Activated CD4-positive, alpha-beta T cell treated with anti-CD3 and anti-CD28 coated beads for 1 hour (primary cell): ENCODE data around the gene ZDHHC17.
"Not testable (repeated sequence)": the region's sequence is repeated elsewhere in the genome, so short reads cannot be mapped to it uniquely, and the experiment has no call there.

ENCODE experiments used
- DNase-seq: peaks from one replicate; pipeline ENCODE4 v3.0.0-alpha.2; 2020

ZDHHC17 gene, protein sequence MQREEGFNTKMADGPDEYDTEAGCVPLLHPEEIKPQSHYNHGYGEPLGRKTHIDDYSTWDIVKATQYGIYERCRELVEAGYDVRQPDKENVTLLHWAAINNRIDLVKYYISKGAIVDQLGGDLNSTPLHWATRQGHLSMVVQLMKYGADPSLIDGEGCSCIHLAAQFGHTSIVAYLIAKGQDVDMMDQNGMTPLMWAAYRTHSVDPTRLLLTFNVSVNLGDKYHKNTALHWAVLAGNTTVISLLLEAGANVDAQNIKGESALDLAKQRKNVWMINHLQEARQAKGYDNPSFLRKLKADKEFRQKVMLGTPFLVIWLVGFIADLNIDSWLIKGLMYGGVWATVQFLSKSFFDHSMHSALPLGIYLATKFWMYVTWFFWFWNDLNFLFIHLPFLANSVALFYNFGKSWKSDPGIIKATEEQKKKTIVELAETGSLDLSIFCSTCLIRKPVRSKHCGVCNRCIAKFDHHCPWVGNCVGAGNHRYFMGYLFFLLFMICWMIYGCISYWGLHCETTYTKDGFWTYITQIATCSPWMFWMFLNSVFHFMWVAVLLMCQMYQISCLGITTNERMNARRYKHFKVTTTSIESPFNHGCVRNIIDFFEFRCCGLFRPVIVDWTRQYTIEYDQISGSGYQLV

DNA sequence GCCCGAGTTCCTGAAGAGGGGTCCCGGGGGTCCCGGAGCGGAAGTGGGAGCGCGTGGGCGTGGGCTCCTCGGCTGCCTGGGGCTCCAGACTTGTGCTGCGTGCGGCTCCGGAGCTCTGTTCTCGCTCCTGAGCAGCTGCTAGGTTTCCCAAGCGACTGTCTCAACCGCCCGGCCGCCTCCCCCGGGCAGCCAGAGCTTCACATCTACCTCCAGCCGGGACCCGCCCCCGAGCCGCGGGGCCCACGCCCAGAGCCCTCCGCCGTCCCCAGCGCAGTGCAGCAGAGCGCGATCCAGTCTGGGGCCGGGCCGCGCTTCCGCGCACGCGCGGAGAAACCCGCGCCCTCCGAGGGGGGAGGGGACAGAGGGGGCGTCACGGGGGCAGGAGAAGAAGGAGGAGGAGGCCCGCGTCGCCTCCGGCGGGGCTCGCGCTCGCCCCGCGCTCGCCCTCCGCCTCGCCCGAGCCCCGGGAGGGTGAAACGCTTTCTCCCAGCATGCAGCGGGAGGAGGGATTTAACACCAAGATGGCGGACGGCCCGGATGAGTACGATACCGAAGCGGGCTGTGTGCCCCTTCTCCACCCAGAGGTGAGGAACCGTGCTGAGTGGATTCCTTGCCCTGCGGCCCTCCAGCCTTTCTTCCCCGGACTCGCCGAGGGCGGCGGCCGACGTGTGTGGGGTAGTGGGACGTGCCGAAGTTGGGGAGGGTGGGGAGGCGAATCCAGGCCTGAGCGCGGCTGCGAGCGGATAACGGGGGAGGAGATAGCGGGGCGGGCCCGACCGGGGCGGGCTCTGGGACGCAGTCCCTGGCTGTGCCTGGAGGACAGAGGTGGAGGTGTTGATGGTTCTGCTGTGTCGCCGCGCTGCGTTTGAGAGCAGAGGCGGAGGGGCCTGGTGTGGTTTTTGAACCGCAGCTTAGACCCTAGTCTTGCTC lies at the start of gene ZDHHC17:
TSS of gene ZDHHC17 (plus strand) at position 370 of the 930 bp plus-strand sequence. CDS start at position 492, 122 bp downstream.
- DNase-seq: peak; percentile 90

DNA sequence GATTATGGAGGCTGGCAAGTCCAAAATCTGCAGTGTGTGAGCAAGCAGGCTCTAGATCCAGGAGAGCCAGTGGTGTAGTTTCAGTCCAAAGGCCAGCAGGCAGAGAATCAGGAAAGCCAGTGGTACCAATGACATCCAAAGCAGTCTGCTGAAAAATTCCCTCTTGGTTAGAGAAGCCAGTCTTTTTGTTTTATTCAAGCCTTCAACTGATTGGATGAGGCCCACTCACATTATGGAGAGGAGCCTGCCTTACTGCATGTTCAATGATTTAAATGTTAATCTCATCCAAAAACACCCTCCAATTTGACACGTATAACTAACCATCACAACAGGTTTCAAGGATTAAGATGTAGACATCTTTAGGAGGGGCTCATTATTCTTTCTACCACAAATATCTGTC lies 49.5 kb upstream of the ZDHHC17 start:
- no peak for DNase-seq

DNA sequence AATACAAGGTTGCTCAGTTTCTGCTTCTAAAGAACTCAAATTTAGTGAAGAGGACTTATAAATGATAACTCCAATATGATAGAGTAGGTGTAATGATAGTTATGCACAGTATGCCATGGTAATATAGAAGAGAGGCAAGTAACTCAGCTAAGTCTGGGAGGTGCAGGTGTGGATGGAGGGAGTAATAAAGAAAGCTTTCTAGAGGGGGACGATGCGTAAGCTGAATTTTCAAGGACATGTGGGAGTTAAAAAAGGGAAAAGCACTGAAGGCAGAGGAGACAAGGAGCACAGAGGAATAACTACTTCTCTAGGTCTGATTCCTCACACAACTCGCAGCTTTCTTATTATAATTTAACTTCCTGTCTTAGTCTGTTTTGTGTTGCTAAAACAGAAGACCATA lies 49.1 kb upstream of the ZDHHC17 start:
- DNase-seq: no peak

DNA sequence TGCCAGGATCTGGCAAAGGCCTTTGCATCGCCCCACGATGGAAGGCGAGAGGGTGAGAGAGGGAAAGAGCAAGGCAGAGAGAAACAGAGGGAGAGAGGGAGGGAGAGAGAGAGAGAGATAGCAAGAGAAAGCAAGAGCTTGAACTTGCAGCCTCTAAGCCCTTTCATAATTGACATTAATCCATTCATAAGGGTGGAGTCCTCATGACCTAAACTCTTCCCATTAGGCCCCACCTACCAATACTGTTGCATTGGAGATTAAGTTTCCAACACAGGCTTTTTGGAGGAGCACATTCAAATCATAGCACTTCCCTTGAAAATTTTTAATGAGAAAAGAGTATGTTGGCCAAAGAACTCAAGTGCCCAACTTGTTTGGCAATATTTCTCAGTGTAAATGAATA lies 48.6 kb upstream of the ZDHHC17 start:
- no peak for DNase-seq

DNA sequence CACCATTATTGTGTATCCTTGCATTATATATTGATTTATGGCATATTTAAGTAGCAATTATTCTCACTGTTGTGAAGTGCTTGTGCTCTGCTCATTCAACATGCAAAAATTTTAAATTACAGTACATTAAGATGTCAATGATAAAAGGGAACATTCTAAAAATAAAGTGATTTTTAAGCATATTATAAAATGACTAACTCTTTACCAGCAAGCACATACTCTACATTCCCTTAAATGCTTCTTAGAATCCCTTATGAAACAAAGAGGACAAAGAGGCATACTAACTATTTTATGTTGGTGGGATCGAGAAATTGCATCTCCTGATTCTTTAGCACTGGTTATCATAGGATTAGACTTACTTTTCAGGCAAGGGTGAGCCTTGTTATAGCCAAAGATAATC lies 46.6 kb upstream of the ZDHHC17 start:
- DNase-seq: no peak

DNA sequence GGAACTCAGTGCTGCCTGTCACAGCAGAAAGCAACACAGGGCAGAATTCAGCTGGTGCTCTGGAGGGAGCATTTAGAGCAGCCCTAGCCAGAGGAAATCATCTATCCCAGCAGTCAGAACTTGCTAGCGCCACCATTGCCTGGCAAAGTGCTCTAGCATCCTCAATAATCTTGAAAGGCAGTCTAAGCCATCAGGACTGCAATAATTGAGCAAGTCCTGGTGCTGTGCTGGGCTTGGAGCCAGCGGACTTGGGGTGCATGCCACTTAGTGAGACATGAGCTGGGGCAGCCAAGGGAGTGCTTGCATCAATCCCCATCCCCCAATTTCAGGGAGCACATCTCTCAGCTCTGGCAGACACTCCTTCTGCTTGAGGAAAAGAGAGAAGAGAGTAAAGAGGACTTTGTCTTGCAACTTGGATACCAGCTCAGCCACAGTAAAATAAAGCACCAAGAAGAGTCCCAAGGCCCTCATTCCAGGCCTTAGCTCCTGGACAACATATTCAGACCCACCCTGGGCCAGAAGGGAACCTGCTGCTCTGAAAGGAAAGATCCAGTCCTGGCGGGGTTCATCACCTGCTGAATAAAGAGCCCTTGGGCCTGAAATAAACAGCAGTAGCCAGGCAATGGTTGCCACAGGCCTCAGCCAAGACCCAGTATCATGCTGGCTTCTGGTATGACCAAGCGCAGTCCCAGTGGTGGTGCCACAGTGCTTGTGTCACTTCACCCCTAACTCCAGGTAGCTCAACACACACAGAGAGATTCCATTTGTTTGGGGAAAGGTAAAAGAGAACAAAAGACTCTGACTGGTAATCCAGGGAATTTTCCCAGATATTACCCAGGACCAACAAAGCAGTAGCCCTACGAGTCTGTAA lies 44.5 kb upstream of the ZDHHC17 start:
- no peak for DNase-seq

DNA sequence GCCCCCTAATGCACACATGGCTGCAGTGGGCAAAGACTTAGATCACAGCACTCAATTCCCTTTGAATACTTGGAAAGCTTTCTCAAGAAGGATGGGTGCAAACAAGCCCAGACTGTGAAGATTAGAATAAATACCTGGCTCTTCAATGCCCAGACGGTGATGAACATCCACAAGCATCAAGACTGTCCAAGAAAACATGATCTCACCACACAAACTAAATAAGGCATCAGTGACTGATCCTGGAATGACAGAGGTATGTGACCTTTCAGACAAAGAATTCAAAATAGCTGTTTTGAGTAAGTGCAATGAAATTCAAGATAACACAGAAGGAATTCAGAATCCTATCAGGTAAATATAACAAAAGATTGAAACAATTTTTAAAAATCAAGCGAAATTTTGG lies 43.8 kb upstream of the ZDHHC17 start:
- DNase-seq: no peak

DNA sequence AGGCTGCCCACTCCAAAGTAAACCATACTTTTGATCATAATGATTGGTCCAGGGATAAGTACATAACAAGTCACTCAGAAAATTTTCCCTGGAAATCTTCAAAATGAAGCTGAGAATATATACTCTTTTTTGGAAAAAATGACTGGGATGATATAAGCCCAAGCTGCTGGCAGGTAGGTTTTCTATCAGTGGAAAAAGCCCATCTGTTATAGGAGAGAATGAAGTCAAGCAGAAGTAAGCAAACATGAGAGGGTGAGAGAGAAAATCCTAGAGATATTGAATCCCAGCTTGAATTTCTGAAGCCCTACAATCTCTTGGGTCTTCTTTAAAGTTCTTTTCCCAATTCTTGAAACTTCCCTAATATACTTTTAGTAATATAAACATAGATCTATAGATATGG lies 37.3 kb upstream of the ZDHHC17 start:
- no peak for DNase-seq

DNA sequence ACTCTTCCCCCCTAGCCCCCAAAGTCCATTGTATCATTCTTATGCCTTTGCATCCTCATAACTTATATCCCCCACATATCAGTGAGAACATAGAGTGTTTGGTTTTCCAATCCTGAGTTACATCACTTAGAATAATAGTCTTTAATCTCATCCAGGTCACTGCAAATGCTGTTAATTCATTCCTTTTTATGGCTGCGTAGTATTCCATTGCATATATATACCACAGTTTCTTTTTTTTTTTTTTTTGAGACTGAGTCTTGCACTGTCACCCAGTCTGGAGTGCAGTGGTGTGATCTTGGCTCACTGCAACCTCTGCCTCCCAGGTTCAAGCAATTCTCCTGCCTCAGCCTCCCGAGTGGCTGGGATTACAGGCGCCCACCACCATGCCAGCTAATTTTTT lies 31.7 kb upstream of the ZDHHC17 start:
- not testable (repeated sequence) for DNase-seq

DNA sequence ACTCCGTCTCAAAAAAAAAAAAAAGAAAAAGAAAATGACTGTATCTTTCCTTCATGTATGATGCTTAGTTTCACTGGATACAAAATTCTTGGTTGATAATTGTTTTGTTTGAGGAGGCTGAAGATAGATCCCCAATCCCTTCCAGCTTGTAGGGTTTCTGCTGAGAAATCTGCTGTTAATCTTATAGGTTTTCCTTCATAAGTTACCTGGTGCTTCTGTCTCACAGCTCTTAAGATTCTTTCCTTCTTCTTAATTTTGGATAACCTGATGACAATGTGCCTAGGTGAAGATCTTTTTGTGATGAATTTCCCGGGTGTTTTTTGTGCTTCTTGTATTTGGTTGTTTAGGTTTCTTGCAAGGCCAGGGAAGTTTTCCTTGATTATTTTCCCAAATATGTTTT lies 26.2 kb upstream of the ZDHHC17 start:
- DNase-seq: not testable (repeated sequence)

DNA sequence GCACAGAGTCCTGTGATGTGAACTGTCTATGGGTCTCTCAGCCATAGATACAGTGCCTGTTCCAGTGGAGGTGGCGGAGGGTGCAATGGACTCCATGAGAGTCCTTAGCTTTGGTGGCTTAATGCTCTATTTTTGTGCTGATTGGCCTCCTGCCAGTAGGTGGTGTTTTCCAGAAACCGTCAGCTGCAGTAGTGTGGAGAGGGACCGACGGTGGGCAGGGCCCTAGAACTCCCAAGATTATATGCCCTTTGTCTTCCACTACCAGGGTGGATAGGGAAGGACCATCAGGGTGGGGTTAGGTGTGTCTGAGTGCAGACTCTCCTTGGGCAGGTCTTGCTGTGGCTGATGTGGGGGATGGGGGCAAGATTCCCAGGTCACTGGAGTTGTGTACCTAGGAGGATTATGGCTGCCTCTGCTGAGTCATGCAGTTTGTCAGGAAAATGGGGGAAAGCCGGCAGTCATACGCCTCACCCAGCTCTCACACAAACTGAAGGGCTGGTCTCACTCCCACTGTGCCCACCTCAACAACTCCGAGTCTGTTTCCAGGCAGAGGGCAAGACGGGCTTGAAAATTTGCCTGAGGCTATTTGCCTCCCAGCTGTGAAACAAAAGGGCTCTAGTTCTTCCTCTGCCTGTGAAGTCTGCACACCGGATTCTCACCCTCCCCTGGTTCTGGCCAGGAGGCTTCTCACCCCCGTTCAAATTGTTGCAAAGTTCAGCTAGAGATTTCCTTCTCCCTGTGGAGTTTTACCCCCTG lies 24.9 kb upstream of the ZDHHC17 start:
- no peak for DNase-seq

DNA sequence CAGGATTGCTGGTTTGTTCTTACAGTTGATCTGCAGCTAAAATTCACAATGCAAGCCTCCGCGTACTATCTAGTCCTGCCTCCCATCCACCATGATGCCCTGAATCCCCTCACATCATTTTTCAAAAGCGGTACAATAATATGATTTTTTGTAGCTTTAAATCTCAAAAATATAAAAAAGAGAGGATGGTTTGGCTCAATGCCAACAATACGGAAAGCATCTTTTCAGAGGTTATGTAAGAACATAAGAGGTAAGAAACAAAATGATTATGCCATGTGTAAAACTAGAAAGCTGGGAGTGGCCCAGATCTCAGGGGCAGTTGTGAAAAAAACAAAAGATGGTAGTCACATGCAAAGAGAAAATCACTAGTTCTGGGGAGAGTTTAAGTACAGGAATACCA lies 24.0 kb upstream of the ZDHHC17 start:
- no peak for DNase-seq

DNA sequence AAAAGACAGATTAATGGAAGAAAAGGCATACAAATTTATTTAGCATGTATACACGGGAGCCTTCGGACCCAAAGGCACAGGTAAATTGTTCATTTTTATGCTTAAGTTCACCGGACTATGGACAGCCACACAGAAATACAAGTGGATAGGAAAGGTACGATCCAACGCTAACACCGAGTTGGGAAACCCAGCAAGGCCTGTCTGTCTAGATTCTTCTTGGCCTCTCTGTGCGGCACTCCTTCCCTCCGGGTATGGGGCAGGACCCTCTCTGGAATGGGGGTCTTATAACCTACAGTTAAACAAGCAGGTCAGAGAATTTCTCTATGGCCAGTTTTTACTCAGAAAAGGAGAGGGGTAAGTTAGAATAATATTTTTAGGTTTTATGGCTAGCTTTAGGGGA lies 23.4 kb upstream of the ZDHHC17 start:
- no peak for DNase-seq

DNA sequence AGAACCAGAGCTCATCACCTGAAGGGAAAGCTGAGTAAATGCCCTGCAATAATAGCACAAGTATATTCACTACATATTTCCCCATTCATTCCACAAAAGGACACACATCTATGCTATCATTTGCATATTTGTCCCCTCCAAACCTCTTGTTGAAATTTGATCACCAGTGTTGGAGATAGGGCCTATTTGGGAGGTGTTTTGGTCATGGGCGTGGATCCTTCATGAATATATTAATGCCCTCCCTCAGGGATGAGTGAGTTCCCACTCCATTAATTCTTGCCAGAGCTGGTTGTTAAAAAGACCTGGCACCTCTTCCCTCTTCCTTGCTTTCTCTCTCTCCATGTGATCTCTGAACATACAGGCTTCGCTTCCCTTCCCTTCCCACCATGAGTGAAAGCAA lies 18.6 kb upstream of the ZDHHC17 start:
- DNase-seq: no peak

DNA sequence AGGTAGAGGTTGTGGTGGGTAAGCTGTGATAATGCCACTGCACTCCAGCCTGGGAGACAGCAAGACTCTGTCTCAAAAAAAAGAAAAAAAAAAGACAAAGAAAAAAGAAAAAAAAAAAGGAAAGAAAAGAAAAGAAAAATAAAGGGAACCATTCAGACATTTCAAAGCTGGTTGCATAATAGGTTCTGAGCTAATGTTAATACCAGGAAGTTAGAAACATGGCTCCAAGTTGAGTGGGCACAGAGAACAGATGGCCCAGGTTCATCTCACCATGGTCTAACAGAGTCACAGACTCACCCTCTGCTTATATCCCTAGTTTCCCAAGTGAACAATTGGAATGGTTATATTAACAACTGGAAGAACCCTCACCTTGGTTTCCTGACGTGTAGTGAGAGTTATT lies 17.4 kb upstream of the ZDHHC17 start:
- DNase-seq: no peak

DNA sequence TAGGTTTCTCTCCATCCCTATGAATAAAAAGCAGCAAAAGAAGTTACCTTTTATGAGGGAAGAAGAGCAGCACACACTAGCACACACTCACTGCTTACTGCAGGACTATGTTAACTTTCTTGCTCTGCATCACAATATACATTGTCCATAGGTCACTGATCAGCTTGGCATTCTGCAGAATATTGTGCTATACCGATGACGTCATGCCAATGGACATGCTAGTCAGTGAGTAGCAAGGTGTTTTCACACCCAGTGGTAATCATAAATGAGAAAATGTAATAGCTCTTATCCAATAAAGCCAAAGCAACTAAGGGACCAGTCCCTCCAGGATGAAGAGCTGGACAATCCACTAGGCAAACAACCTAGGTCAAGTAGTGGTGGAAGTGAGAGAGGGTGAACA lies 16.7 kb upstream of the ZDHHC17 start:
- DNase-seq: no peak

DNA sequence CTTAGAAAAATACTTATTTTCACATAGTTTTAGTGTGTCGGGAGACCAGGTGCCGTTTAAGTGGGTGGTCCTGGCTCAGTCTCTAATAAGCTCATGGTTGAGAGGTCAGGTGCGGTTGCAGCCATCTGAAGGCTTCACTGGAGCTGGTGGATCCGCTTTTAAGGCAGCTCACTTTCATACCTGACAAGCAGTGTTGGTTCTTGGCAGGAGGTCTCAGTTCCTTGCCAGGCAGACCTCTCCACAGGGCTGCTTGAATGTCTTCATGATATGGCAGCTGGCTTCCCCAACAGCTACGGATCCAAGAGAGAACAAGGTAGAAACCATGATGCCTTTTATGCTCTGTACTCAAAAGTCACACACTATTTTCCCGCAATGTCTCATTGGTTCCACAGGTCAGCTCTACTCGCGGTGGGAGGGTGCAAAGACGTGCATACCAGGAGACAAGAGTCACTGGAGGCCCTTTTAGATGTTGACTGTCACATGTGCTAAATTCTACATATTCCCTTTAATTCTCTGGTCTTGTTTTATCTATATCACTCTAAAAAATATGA lies 8.0 kb upstream of the ZDHHC17 start:
- no peak for DNase-seq

DNA sequence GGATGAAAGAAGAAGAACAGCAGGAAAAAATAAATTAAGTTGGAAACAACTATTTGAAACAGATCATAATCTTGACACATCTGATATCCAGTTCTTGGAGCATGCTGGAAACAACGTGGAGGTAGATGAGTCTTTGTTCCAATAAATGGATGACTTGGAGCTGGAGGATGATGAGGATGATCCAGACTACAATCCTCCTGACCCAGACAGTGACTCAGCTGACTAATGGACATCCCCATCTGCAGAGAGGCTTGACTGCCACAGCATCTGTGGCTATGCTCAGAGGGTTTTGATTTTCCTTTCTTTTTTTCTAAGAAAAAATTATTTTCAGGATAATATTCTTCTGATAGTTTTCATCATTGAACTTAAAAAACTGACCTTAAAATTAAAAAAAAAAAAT lies 6.2 kb upstream of the ZDHHC17 start:
- no peak for DNase-seq

DNA sequence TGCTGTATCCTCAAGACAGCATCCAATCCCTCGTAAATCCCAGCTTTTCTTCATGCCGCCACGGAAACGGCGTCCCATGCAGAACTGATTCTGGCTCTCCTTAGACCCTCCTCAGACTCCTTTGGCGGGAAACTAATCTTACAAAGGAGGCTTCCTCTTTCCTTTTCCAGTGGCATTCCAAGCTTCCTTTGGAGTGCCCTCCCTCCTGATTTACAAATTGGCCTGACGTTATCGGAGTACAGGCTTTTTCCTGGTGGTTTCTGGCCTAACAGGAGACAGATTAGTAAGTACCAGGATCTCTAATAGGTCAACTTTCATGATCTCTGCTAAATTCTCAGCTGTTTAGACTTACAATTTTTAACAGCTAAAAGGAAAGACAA lies 1.3 kb upstream of the ZDHHC17 start:
- DNase-seq: no peak

DNA sequence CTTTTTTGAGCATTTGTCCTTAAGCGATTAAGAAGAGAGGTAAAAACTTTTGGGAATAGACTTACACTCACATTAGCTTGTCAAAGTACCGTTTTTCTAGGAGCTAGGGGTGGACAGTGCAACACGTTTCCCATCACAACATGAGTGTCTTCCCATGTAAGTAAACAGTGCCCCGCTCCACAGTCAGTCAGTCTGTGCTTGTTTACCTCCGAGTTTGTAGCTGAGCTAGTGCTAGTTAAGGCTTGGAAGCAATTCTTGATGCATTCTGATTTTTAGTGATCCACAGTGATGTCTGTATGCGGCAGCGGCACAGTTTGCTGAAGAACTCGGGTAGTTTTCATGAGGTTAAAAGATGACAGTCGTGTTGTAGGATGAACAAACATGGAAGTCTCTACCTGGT lies 941 bp downstream of the ZDHHC17 start:
- no peak for DNase-seq

DNA sequence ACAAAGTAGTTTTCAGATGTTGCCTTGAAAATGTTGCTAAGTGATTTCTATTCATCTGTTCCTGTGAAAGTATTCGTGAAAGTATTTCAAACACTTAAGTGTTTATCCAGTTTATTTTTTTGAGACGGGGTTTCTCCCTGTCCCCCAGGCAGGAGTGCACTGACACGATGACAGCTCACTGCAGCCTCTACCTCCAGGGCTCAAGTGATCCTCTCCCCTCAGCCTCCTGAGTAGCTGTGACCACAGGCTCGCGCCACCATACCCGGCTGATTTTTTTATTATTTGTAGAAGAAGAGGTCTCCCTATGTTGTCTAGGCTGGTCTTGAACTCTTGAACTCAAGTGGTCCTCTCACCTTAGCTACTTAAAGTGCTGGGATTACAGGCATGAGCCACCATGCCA lies 1.7 kb downstream of the ZDHHC17 start:
- DNase-seq: no peak

DNA sequence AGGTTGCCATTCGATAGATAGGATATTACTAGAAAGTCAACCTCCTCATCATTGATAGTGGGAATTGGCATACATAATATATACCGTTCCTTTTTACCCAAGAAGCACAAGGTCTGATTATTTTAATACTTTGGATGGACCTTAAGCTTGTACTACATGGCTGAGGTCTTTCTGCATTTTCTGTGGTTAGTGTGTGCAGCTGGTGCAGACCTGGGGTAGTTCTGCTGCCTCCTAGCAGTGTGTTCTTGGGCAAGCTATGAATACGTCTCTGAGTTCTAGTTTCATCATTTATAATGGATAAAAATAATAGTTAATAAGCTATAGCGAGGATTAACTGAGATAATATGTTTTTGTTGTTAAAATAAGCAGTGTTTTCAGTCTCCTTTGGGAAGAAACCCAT lies 2.2 kb downstream of the ZDHHC17 start:
- DNase-seq: no peak
